Activated naive CD8-positive, alpha-beta T cell treated with anti-CD3 and anti-CD28 coated beads, Interleukin-2, amount 10 ng/mL, durations not matched to agents 7 days and 5 days (primary cell): Measurements from ENCODE around the gene MED8. TPM values are rescaled to one million over a fixed set of nuclear protein-coding genes. Genes with fewer than 3 reads are reported as not detected.

ENCODE experiments used
- ATAC-seq: fragments of 150-1000 bp; cut with Tn5 transposase; one replicate; pipeline ENCODE4 v1.10.0; 2021; ENCODE audit warnings: low read depth, moderate library complexity
- POLR2A ChIA-PET: fragments of 350-600 bp; sonication (Branson Sonifier 250); formaldehyde crosslinking; loops from one replicate; lab custom pipeline; 2021; ENCODE audit warnings: antibody characterized with exemption; lab: Charles Lee
- DNase-seq: peaks from one replicate; pipeline ENCODE4 v3.0.0; 2021
- H3K27ac Mint-ChIP-seq: one replicate; pipeline ENCODE4 v1.8.0; 2022; ENCODE audit warnings: mild to moderate bottlenecking, mixed read lengths
- H3K27me3 Mint-ChIP-seq: one replicate; pipeline ENCODE4 v1.8.0; 2022; ENCODE audit warnings: mild to moderate bottlenecking, moderate library complexity, mixed read lengths
- H3K36me3 Mint-ChIP-seq: one replicate; pipeline ENCODE4 v1.8.0; 2021; ENCODE audit warnings: mild to moderate bottlenecking, mixed read lengths
- H3K4me1 Mint-ChIP-seq: one replicate; pipeline ENCODE4 v1.8.0; 2021; ENCODE audit warnings: mixed read lengths
- H3K4me3 Mint-ChIP-seq: one replicate; pipeline ENCODE4 v1.8.0; 2022; ENCODE audit warnings: mild to moderate bottlenecking, moderate library complexity, mixed read lengths
- H3K9me3 Mint-ChIP-seq: one replicate; pipeline ENCODE4 v1.8.0; 2021; ENCODE audit warnings: mixed read lengths
- total RNA-seq, 2 experiments: library from RNA; stranded (reverse); gene quantifications; one replicate each; pipeline ENCODE4 v1.2.3, GENCODE V29; 2021

Gene MED8
- total RNA-seq, 2 experiments from 2014 or later = 34.3 to 35.3 TPM

- H3K27ac Mint-ChIP-seq = peak overlapping the region; percentile 88
- H3K9me3 Mint-ChIP-seq = no peaks in the 10 kb centered on the region
- ATAC-seq = no peak
- peaks cover 39% of the 10 kb centered on the region for H3K4me1 Mint-ChIP-seq
- no peak for DNase-seq
- H3K36me3 Mint-ChIP-seq = peaks cover 43% of the 10 kb centered on the region
- POLR2A ChIA-PET = interaction anchor here (0.5 to 1.9 kb wide), 15 partner anchors 9 to 673 kb away, joined by 3 to 37 read pairs (median 4); partner anchors contain the start of genes C1orf50, ELOVL1, KDM4A and P3H1
- no peaks in the 10 kb centered on the region for H3K27me3 Mint-ChIP-seq
- H3K4me3 Mint-ChIP-seq = peak overlapping the region; percentile 95
These were observed 31.4 kb downstream of the MED8 start for GRCh38 chr1:43358121-43358745.

GRCh38 chr1:43357251-43357650 is 32.3 kb downstream of the MED8 start:
- Mint-ChIP-seq H3K9me3 (no peaks in the 10 kb centered on the region), H3K27me3 (no peaks in the 10 kb centered on the region), H3K36me3 (peaks cover 41% of the 10 kb centered on the region), H3K4me1 (peaks cover 42% of the 10 kb centered on the region), H3K27ac (no peak overlapping the region), H3K4me3 (peak overlapping the region; percentile 95)
- no peak for DNase-seq
- POLR2A ChIA-PET = no interaction called here
- ATAC-seq = no peak

GRCh38 chr1:43354936-43355335 is 34.7 kb downstream of the MED8 start:
- peaks cover 20% of the 10 kb centered on the region for H3K36me3 Mint-ChIP-seq
- peaks cover 26% of the 10 kb centered on the region for H3K4me1 Mint-ChIP-seq
- POLR2A ChIA-PET = interaction anchor here (0.7 to 2.7 kb wide), 3 partner anchors 13 to 391 kb away, joined by 3 to 8 read pairs (median 3); partner anchors contain the start of gene ELOVL1
- H3K27me3 Mint-ChIP-seq = no peaks in the 10 kb centered on the region
- no peak overlapping the region for H3K27ac Mint-ChIP-seq
- no peak overlapping the region for H3K4me3 Mint-ChIP-seq
- no peaks in the 10 kb centered on the region for H3K9me3 Mint-ChIP-seq
- DNase-seq (no peak), ATAC-seq (no peak)

GRCh38 chr1:43354471-43354870 is 35.1 kb downstream of the MED8 start:
- H3K9me3 Mint-ChIP-seq = no peaks in the 10 kb centered on the region
- peaks cover 15% of the 10 kb centered on the region for H3K36me3 Mint-ChIP-seq
- POLR2A ChIA-PET = interaction anchor here (0.7 to 2.7 kb wide), 3 partner anchors 14 to 127 kb away, joined by 3 to 8 read pairs (median 7); partner anchors contain the start of gene ELOVL1
- no peak for DNase-seq
- H3K27me3 Mint-ChIP-seq = no peaks in the 10 kb centered on the region
- no peak overlapping the region for H3K27ac Mint-ChIP-seq
- H3K4me1 Mint-ChIP-seq = peaks cover 26% of the 10 kb centered on the region
- no peak overlapping the region for H3K4me3 Mint-ChIP-seq
- ATAC-seq = no peak

GRCh38 chr1:43352881-43353280 is 36.7 kb downstream of the MED8 start:
- DNase-seq = no peak
- POLR2A ChIA-PET = interaction anchor here (2.7 kb wide), 1 partner anchor 15 kb away, joined by 8 read pairs; the partner anchor contains the start of gene ELOVL1
- Mint-ChIP-seq H3K9me3 (no peaks in the 10 kb centered on the region), H3K4me3 (no peak overlapping the region), H3K27ac (no peak overlapping the region), H3K27me3 (no peaks in the 10 kb centered on the region), H3K36me3 (peaks cover 11% of the 10 kb centered on the region), H3K4me1 (peaks cover 25% of the 10 kb centered on the region)
- ATAC-seq = no peak

- H3K4me3 Mint-ChIP-seq = no peak overlapping the region
- H3K36me3 Mint-ChIP-seq = peaks cover 8% of the 10 kb centered on the region
- POLR2A ChIA-PET = no interaction called here
- no peaks in the 10 kb centered on the region for H3K9me3 Mint-ChIP-seq
- H3K27me3 Mint-ChIP-seq = no peaks in the 10 kb centered on the region
- ATAC-seq (no peak), DNase-seq (no peak)
- H3K27ac Mint-ChIP-seq = no peak overlapping the region
- H3K4me1 Mint-ChIP-seq = peaks cover 21% of the 10 kb centered on the region
These were observed 37.3 kb downstream of the MED8 start for GRCh38 chr1:43352351-43352705.

- no peak for DNase-seq
- POLR2A ChIA-PET = no interaction called here
- H3K36me3 Mint-ChIP-seq = peaks cover 6% of the 10 kb centered on the region
These were observed 37.9 kb downstream of the MED8 start for GRCh38 chr1:43351421-43352350.

GRCh38 chr1:43350976-43351375 is 38.6 kb downstream of the MED8 start:
- ATAC-seq (no peak), DNase-seq (no peak)
- Mint-ChIP-seq H3K27me3 (peaks cover 4% of the 10 kb centered on the region), H3K36me3 (peaks cover 3% of the 10 kb centered on the region), H3K9me3 (no peaks in the 10 kb centered on the region), H3K4me3 (no peak overlapping the region), H3K4me1 (peaks cover 18% of the 10 kb centered on the region), H3K27ac (no peak overlapping the region)
- POLR2A ChIA-PET = no interaction called here

More at GRCh38 chr1:43351421-43352350, 37.9 kb downstream of the MED8 start:
- no peak overlapping the region for H3K4me3 Mint-ChIP-seq
- H3K27ac Mint-ChIP-seq = peak overlapping the region; percentile 41
- H3K4me1 Mint-ChIP-seq = peaks cover 18% of the 10 kb centered on the region
- peaks cover 4% of the 10 kb centered on the region for H3K27me3 Mint-ChIP-seq
- no peaks in the 10 kb centered on the region for H3K9me3 Mint-ChIP-seq
- ATAC-seq = no peak

GRCh38 chr1:43349594-43350306 is 39.9 kb downstream of the MED8 start:
- no peak for DNase-seq
- H3K9me3 Mint-ChIP-seq = no peaks in the 10 kb centered on the region
- peak overlapping the region; percentile 75 for H3K4me3 Mint-ChIP-seq
- POLR2A ChIA-PET = no interaction called here
- no peak for ATAC-seq
- peaks cover 3% of the 10 kb centered on the region for H3K36me3 Mint-ChIP-seq
- peak overlapping the region; percentile 83 for H3K27ac Mint-ChIP-seq
- peaks cover 18% of the 10 kb centered on the region for H3K4me1 Mint-ChIP-seq
- peaks cover 6% of the 10 kb centered on the region for H3K27me3 Mint-ChIP-seq

- Mint-ChIP-seq H3K27ac (peak overlapping the region; percentile 83), H3K4me1 (peaks cover 17% of the 10 kb centered on the region), H3K9me3 (no peaks in the 10 kb centered on the region), H3K4me3 (peak overlapping the region; percentile 75), H3K36me3 (no peaks in the 10 kb centered on the region), H3K27me3 (peaks cover 6% of the 10 kb centered on the region)
- ATAC-seq (peak; percentile 85), DNase-seq (peak; percentile 75)
- POLR2A ChIA-PET = interaction anchor here (1.1 kb wide), 1 partner anchor 9 kb away, joined by 7 read pairs; the partner anchor contains the start of gene CDC20
These were observed 40.6 kb downstream of the MED8 start for GRCh38 chr1:43348809-43349593.

GRCh38 chr1:43348343-43348808 is 41.2 kb downstream of the MED8 start:
- peak overlapping the region; percentile 18 for H3K27ac Mint-ChIP-seq
- POLR2A ChIA-PET = interaction anchor here (1.1 kb wide), 1 partner anchor 10 kb away, joined by 7 read pairs; the partner anchor contains the start of gene CDC20
- H3K9me3 Mint-ChIP-seq = no peaks in the 10 kb centered on the region
- ATAC-seq (no peak), DNase-seq (no peak)
- no peaks in the 10 kb centered on the region for H3K36me3 Mint-ChIP-seq
- H3K27me3 Mint-ChIP-seq = peaks cover 6% of the 10 kb centered on the region
- H3K4me3 Mint-ChIP-seq = peak overlapping the region; percentile 43
- peaks cover 17% of the 10 kb centered on the region for H3K4me1 Mint-ChIP-seq

- POLR2A ChIA-PET = no interaction called here
- DNase-seq (no peak), ATAC-seq (no peak)
- Mint-ChIP-seq H3K27me3 (peaks cover 6% of the 10 kb centered on the region), H3K4me3 (no peak overlapping the region), H3K27ac (no peak overlapping the region), H3K9me3 (no peaks in the 10 kb centered on the region), H3K36me3 (no peaks in the 10 kb centered on the region), H3K4me1 (peaks cover 9% of the 10 kb centered on the region)
These were observed 43.0 kb downstream of the MED8 start for GRCh38 chr1:43346636-43347035.
